ENCODE measurements around the gene SPHK1. TPM values are rescaled to one million over a fixed set of nuclear protein-coding genes. Genes with fewer than 3 reads are reported as not detected.

SPHK1 gene
- total RNA-seq, 1 donor from 2014 or later, result 26.8 TPM

DNA sequence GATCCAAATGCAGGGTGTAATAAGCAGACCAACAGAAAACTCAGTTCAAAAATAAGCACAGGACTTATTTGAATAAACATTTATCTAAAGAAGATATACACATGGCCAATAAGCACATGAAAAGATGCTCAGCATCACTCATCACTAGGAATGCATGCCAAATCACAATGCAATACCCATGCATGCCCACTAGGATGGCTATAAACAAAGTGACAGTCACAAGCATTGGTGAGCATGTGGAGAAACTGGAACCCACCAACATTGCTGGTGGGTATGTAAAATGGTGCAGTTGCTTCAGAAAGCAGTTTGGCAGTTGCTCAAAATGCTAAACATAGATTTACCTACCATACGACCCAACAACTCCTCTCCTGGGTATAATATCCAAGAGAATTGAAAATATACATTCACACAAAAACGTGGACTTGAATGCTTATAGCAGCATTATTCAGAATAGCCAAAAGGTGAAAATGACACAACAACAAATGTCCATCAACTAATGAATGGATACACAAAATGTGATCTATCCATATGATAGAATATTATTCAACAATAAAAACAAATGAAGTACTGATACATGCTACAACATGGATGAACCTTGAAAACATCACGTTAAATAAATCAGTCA, 48.4 kb downstream of the SPHK1 start:
- H3K36me3 Mint-ChIP-seq, result peaks cover 15% of the 10 kb centered on the region
- TF ChIP-seq CTCF (conservative IDR thresholded peaks at IDR 0.05), result peak; percentile 68
- no peaks in the 10 kb centered on the region for H3K9me3 Mint-ChIP-seq

DNA sequence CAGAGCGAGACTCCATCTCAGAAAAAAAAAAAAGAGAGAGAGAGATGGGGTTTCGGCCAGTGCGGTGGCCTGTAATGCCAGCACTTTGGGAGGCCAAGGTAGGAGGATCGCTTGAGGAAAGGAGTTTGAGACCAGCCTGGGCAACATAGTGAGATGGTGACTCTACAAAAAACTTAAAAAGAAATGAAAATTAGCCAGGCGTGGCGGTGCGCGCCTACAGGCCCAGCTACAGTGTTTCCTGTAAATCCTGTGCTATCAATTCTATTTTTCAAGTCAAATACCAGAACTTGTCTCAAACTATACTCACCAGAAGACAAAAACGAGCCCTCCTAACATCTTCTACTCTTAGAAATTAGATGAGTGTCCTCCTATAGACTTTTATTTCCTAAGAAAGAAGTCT, 49.3 kb downstream of the SPHK1 start:
- Mint-ChIP-seq H3K9me3 (no peaks in the 10 kb centered on the region), H3K4me3 (no peak overlapping the region), H3K27me3 (no peaks in the 10 kb centered on the region), H3K27ac (no peak overlapping the region), H3K36me3 (peaks cover 15% of the 10 kb centered on the region), H3K4me1 (ENCODE audit: unreplicated experiment) (peaks cover 23% of the 10 kb centered on the region)
- no peak for DNase-seq (ENCODE audit: extremely low spot score, unreplicated experiment)
- TF ChIP-seq CTCF (conservative IDR thresholded peaks at IDR 0.05), result no peak

More for the DNA sequence above, 48.4 kb downstream of the SPHK1 start:
- Mint-ChIP-seq H3K4me3 (no peak overlapping the region), H3K4me1 (ENCODE audit: unreplicated experiment) (peaks cover 15% of the 10 kb centered on the region), H3K27ac (no peak overlapping the region), H3K27me3 (no peaks in the 10 kb centered on the region)
- DNase-seq (ENCODE audit: extremely low spot score, unreplicated experiment), result no peak

DNA sequence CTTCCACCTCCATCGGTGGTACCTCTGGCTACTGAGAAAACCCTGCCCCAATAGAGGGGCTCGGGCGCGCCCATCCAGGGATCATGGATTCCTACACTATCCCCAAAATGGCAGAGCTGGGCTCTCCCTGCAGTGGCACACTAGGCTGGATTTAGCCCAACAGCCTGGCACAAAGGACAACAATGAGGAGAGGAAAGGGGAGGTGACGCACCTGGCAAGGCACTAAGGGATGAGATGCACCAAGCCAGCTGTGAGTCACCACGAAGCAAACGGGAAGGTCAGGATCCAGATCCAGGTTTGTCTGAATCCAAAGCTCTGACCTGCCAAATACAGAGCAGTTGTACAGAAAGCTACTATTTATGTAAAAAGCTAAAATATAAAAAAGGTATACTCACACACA, 50.5 kb downstream of the SPHK1 start:
- Mint-ChIP-seq H3K4me1 (ENCODE audit: unreplicated experiment) (peaks cover 32% of the 10 kb centered on the region), H3K36me3 (peaks cover 14% of the 10 kb centered on the region), H3K27me3 (no peaks in the 10 kb centered on the region), H3K4me3 (no peak overlapping the region), H3K9me3 (no peaks in the 10 kb centered on the region), H3K27ac (no peak overlapping the region)
- DNase-seq (ENCODE audit: extremely low spot score, unreplicated experiment), result no peak
- no peak for TF ChIP-seq CTCF (conservative IDR thresholded peaks at IDR 0.05)

DNA sequence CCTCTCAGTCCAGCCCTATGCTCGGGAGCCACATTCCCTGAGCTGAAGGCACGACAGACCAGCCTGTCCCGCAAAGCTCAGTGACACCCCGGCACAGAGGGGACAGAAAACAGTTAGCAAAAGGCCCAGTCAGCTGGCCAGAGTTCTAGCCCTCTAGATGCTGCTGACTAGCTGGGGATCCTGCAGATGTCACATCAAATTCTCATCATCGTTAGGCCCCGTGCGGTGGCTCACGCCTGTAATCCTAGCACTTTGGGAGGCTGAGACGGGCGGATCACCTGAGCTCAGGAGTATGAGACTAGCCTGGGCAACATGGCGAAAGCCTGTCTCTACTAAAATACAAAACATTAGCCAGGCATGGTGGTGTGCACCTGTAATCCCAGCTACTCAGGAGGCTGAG, 51.3 kb downstream of the SPHK1 start:
- no peaks in the 10 kb centered on the region for H3K27me3 Mint-ChIP-seq
- no peak overlapping the region for H3K27ac Mint-ChIP-seq
- no peak overlapping the region for H3K4me3 Mint-ChIP-seq
- H3K36me3 Mint-ChIP-seq, result peaks cover 10% of the 10 kb centered on the region
- no peak for DNase-seq (ENCODE audit: extremely low spot score, unreplicated experiment)
- TF ChIP-seq CTCF (conservative IDR thresholded peaks at IDR 0.05), result no peak
- H3K4me1 Mint-ChIP-seq (ENCODE audit: unreplicated experiment), result peaks cover 29% of the 10 kb centered on the region
- H3K9me3 Mint-ChIP-seq, result no peaks in the 10 kb centered on the region

Other genes with a start within 250 kb of the SPHK1 start
- gene FOXJ1, start 243.4 kb upstream of the SPHK1 start, total RNA-seq (ENCODE audit: low replicate concordance), result 5.3 and 18.2 TPM in 2 replicates
- 5.4 and 27.0 TPM in 2 replicates for gene RNF157, start 144.1 kb upstream of the SPHK1 start, total RNA-seq (ENCODE audit: low replicate concordance)
- gene UBALD2, start 119.3 kb upstream of the SPHK1 start, total RNA-seq (ENCODE audit: low replicate concordance), result 46.9 and 53.1 TPM in 2 replicates
- gene QRICH2, start 76.3 kb upstream of the SPHK1 start, total RNA-seq (ENCODE audit: low replicate concordance), result 3.9 and 11.7 TPM in 2 replicates
- gene PRPSAP1, start 30.7 kb upstream of the SPHK1 start, total RNA-seq (ENCODE audit: low replicate concordance), result 45.3 and 82.0 TPM in 2 replicates
- gene UBE2O, start 68.5 kb downstream of the SPHK1 start, total RNA-seq (ENCODE audit: low replicate concordance), result 38.5 and 51.5 TPM in 2 replicates
- not detected in 2 replicates for gene AANAT, start 83.0 kb downstream of the SPHK1 start, total RNA-seq (ENCODE audit: low replicate concordance)
- gene RHBDF2, start 116.8 kb downstream of the SPHK1 start, total RNA-seq (ENCODE audit: low replicate concordance), result 12.3 and 17.2 TPM in 2 replicates
- gene CYGB, start 153.1 kb downstream of the SPHK1 start, total RNA-seq (ENCODE audit: low replicate concordance), result 2.5 and 10.0 TPM in 2 replicates
- gene PRCD, start 155.4 kb downstream of the SPHK1 start, total RNA-seq (ENCODE audit: low replicate concordance), result 0.33 and 3.3 TPM in 2 replicates
- 4.3 and 10.4 TPM in 2 replicates for gene ST6GALNAC2, start 201.3 kb downstream of the SPHK1 start, total RNA-seq (ENCODE audit: low replicate concordance)

Measured in type B pancreatic cell (in vitro differentiated cells).